Measurements from ENCODE around the gene CXorf49B. TPM values are rescaled to one million over a fixed set of nuclear protein-coding genes. Genes with fewer than 3 reads are reported as not detected.
"Not testable (repeated sequence)": the region's sequence is repeated elsewhere in the genome, so short reads cannot be mapped to it uniquely, and the experiment has no call there.

The CXorf49B gene
- total RNA-seq, 2 donors from 2014 or later, result not detected

DNA sequence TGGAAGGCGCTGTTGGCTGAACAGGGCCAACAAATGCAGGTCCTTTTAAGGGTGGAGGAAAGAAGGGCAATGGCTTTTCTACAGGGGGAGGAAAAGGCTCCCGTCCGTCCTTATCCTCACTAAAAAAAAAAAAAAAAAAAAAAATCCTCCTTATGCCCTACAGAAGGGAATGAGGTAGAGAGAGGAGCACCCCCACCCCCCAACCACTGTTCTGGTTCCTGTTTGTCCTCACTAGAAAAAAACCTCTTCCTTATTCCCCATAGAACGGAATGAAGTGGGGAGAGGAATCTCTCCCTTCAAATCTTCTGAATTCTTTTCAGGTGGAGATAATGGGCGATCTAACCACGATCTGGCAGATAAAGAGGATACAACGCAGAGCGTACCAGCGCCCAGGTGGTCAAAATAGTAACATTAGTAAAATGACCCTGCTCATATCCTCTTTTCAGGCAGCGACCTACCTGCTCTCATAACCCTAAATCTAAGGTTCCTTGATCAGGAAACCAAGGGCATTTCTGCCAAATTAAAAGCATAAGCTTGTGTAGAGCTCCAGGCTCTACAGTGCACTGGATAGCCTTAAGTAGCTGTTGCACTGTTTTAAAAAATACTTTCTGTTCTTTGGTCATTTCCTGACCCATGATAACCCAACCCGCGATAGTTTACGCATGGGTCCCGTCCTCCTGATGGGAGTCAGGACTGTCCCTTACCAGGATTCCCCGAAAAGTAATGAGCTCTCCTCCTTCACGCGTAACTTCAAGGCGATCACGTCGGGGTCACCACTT, 20.6 kb downstream of the CXorf49B start:
- H3K4me3 ChIP-seq; H3K9me3 ChIP-seq; H3K4me1 ChIP-seq; H3K27ac ChIP-seq; H3K9ac ChIP-seq (ENCODE audit: low read depth in 2 of 2, low read length in 2 of 2); intact Hi-C loops (cut with DNase I); DNase-seq; H3K27me3 ChIP-seq; H3K36me3 ChIP-seq: not testable (repeated sequence)

GRCh38 chrX:71784348-71784983, 21.3 kb downstream of the CXorf49B start:
- DNase-seq; H3K36me3 ChIP-seq; H3K9me3 ChIP-seq; H3K9ac ChIP-seq (ENCODE audit: low read depth in 2 of 2, low read length in 2 of 2); H3K4me3 ChIP-seq; H3K4me1 ChIP-seq; H3K27ac ChIP-seq; H3K27me3 ChIP-seq; intact Hi-C loops (cut with DNase I): not testable (repeated sequence)

DNA sequence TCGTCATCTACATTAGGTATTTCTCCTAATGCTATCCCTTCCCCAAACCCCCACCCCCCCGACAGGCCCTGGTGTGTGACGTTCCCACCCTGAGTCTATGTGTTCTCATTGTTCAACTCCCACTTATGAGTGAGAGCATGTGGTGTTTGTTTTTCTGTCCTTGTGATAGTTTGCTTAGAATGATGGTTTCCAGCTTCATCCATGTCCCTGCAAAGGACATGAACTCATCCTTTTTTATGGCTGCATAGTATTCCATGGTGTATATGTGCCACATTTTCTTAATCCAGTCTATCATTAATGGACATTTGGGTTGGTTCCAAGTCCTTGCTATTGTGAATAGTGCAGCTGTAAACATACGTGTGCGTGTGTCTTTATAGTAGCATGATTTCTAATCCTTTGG, 43.3 kb downstream of the CXorf49B start:
- intact Hi-C loops (cut with DNase I); H3K4me3 ChIP-seq; H3K27me3 ChIP-seq; H3K4me1 ChIP-seq; H3K9ac ChIP-seq (ENCODE audit: low read depth in 2 of 2, low read length in 2 of 2); H3K36me3 ChIP-seq; H3K27ac ChIP-seq; H3K9me3 ChIP-seq; DNase-seq: not testable (repeated sequence)

DNA sequence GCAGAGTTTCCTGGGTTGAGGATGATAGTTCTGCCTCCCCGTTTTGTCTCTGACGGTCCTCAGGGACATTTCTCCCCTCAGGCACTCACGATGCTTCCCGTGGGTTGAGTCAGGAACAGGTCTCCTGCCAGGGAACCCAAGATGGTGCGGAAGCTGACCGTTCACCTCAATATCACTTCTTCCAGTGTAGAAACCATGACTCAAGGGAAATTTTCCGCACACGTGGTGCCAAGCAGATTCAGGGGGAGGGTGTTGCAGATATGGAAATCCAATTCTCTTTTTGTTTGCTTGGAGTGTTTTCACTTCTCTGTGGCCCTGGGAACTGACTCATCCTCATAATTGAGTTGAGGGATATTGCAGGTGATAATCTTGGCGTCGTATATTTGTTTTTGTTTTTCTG, 46.7 kb downstream of the CXorf49B start:
- intact Hi-C loops (cut with DNase I), result no loop called here
- no peak for TF ChIP-seq CTCF (IDR thresholded peaks at IDR 0.05)
- no peaks in the 10 kb centered on the region for H3K36me3 ChIP-seq

DNA sequence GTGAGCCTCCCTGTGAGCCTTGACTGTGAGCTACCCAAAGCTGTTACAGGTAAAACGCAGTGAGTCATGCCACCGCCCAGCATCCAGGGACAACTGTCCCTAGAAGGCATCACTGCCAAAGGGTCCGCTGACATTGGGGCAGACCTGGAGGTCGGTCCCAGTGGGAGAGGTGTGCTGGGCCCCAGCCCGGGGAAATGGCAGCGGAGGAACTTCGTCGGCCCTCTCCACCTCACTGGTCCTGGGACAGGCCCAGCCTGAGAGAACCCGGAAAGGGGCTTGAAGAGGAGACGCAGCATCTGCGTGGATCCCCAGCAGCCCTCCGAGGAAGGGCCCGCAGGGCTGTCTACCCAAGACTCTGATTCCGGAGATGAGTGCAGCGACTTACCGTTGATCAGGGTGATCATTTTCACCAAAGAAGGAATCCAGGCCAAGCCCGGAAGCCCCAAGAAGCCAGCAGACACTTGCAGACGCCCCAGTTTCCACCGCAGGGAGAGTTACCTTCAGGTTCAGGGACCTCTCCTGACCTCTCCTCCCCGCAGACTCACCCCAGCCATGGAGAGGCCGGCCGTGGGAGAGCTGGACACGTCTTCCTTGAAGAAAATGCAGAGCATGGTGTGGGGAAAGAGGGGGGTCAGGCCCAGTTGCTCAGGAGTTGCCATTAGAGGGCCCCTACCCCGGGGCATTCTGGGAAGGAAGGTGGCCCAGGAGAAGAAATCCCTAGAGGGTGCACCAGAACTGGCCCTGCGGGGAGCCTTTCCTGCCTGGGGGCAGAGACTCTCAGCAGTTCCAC, 51.2 kb downstream of the CXorf49B start:
- no peaks in the 10 kb centered on the region for H3K36me3 ChIP-seq
- H3K4me3 ChIP-seq, result no peak overlapping the region
- no peaks in the 10 kb centered on the region for H3K27me3 ChIP-seq
- no peak overlapping the region for H3K9ac ChIP-seq (ENCODE audit: low read depth in 2 of 2, low read length in 2 of 2)
- H3K27ac ChIP-seq, result no peak overlapping the region
- intact Hi-C loops (cut with DNase I), result no loop called here
- DNase-seq, result no peak
- TF ChIP-seq CTCF (IDR thresholded peaks at IDR 0.05), result no peak
- H3K9me3 ChIP-seq, result no peaks in the 10 kb centered on the region
- H3K4me1 ChIP-seq, result no peaks in the 10 kb centered on the region

More for the DNA sequence above, 46.7 kb downstream of the CXorf49B start:
- Histone ChIP-seq H3K4me1 (no peaks in the 10 kb centered on the region), H3K9me3 (no peaks in the 10 kb centered on the region), H3K27ac (no peak overlapping the region), H3K4me3 (no peak overlapping the region), H3K9ac (ENCODE audit: low read depth in 2 of 2, low read length in 2 of 2) (no peak overlapping the region), H3K27me3 (no peaks in the 10 kb centered on the region)
- no peak for DNase-seq

GRCh38 chrX:71815121-71815905, 52.2 kb downstream of the CXorf49B start:
- no peaks in the 10 kb centered on the region for H3K4me1 ChIP-seq
- no peaks in the 10 kb centered on the region for H3K27me3 ChIP-seq
- no peak overlapping the region for H3K4me3 ChIP-seq
- intact Hi-C loops (cut with DNase I), result no loop called here
- H3K9ac ChIP-seq (ENCODE audit: low read depth in 2 of 2, low read length in 2 of 2), result no peak overlapping the region
- H3K9me3 ChIP-seq, result no peaks in the 10 kb centered on the region
- TF ChIP-seq CTCF (IDR thresholded peaks at IDR 0.05), result no peak
- H3K27ac ChIP-seq, result no peak overlapping the region
- H3K36me3 ChIP-seq, result no peaks in the 10 kb centered on the region
- no peak for DNase-seq

All from colonic mucosa (tissue), 4 donors.